WTC11 (cell line): Measurements from ENCODE around the gene ZNF879. TPM values are rescaled to one million over a fixed set of nuclear protein-coding genes. Genes with fewer than 3 reads are reported as not detected.

Source experiments
- ATAC-seq: fragments of 200-7000 bp; cut with Tn5 transposase; 2 replicates; pipeline ENCODE4 v1.10.0; 2021; ENCODE audit warnings: mild to moderate bottlenecking, moderate library complexity
- CTCF ChIA-PET: fragments of 300-600 bp; sonication (Branson Sonifier 250); formaldehyde crosslinking; loops from one replicate; lab custom pipeline; 2021; ENCODE audit warnings: antibody characterized with exemption; lab: Charles Lee
- POLR2A ChIA-PET: fragments of 350-600 bp; sonication (Branson Sonifier 250); formaldehyde crosslinking; loops from one replicate; lab custom pipeline; 2021; ENCODE audit warnings: antibody characterized with exemption; lab: Charles Lee
- DNase-seq: peaks from one replicate; pipeline ENCODE4 v3.0.0; 2021; ENCODE audit warnings: low spot score
- H3K27ac Mint-ChIP-seq: 2 replicates; pipeline ENCODE4 v1.8.0; 2021; ENCODE audit warnings: mixed read lengths
- H3K27me3 Mint-ChIP-seq: 2 replicates; pipeline ENCODE4 v1.8.0; 2021; ENCODE audit warnings: low read depth, mild to moderate bottlenecking, moderate library complexity, mixed read lengths
- H3K36me3 Mint-ChIP-seq: 2 replicates; pipeline ENCODE4 v1.8.0; 2021; ENCODE audit warnings: mixed read lengths
- H3K4me1 Mint-ChIP-seq: 2 replicates; pipeline ENCODE4 v1.8.0; 2022; ENCODE audit warnings: mixed read lengths
- H3K4me3 Mint-ChIP-seq: 2 replicates; pipeline ENCODE4 v1.8.0; 2021; ENCODE audit warnings: mild to moderate bottlenecking, moderate library complexity, mixed read lengths
- H3K9me3 Mint-ChIP-seq: 2 replicates; pipeline ENCODE4 v1.8.0; 2021; ENCODE audit warnings: mixed read lengths
- ESRRA ChIP-seq: sonication (generic); formaldehyde crosslinking; IDR thresholded peaks from 2 replicates; pipeline ENCODE4 v1.8.1; 2022; ENCODE audit warnings: mild to moderate bottlenecking, missing genetic modification reagents, borderline replicate concordance
- ETV6 ChIP-seq: sonication (generic); formaldehyde crosslinking; IDR thresholded peaks from 2 replicates; pipeline ENCODE4 v1.8.1; 2022; ENCODE audit warnings: mild to moderate bottlenecking, missing genetic modification reagents
- OVOL2 ChIP-seq: fragments of 250-450 bp; sonication (Bioruptor Pico); IDR thresholded peaks from 2 replicates; pipeline ENCODE4 v1.9.0; 2021; ENCODE audit warnings: mild to moderate bottlenecking, borderline replicate concordance
- SMAD3 ChIP-seq: sonication (generic); formaldehyde crosslinking; IDR thresholded peaks from 2 replicates; pipeline ENCODE4 v1.8.0; 2022; ENCODE audit warnings: missing genetic modification reagents, mild to moderate bottlenecking, borderline replicate concordance
- SMAD4 ChIP-seq: sonication (generic); formaldehyde crosslinking; IDR thresholded peaks from 2 replicates; pipeline ENCODE4 v1.8.0; 2022; ENCODE audit warnings: mild to moderate bottlenecking, missing genetic modification reagents
- SP1 ChIP-seq: sonication (generic); formaldehyde crosslinking; conservative IDR thresholded peaks from 2 replicates; pipeline ENCODE4 v1.8.1; 2022; ENCODE audit warnings: missing genetic modification reagents
- ZNF396 ChIP-seq: fragments of 250-450 bp; sonication (Bioruptor Pico); IDR thresholded peaks from 2 replicates; pipeline ENCODE4 v1.8.0; 2021; ENCODE audit warnings: mild to moderate bottlenecking, moderate library complexity, borderline replicate concordance
- ZNF671 ChIP-seq: fragments of 250-450 bp; sonication (Bioruptor Pico); IDR thresholded peaks from 2 replicates; pipeline ENCODE4 v1.8.0; 2021; ENCODE audit warnings: mild to moderate bottlenecking
- total RNA-seq: library from RNA; stranded (reverse); gene quantifications from 3 replicates; pipeline ENCODE4 v1.2.3, GENCODE V29; 2021
- TF ChIP-seq, protein P1 (sequence below): sonication (generic); formaldehyde crosslinking; IDR thresholded peaks from 2 replicates; pipeline ENCODE4 v1.8.0; 2022; ENCODE audit warnings: mild to moderate bottlenecking, missing genetic modification reagents
- TF ChIP-seq, protein P2 (sequence below): fragments of 250-450 bp; sonication (Bioruptor Pico); conservative IDR thresholded peaks from 2 replicates; pipeline ENCODE4 v1.9.0; 2021; ENCODE audit warnings: mild to moderate bottlenecking
- TF ChIP-seq, protein P3 (sequence below): fragments of 200-600 bp; IDR thresholded peaks from 2 replicates; pipeline ENCODE4 v1.8.0; 2022; ENCODE audit warnings: antibody characterized with exemption
- TF ChIP-seq, protein P4 (sequence below): fragments of 250-450 bp; sonication (Bioruptor Pico); IDR thresholded peaks from 2 replicates; pipeline ENCODE4 v1.9.0; 2021; ENCODE audit warnings: mild to moderate bottlenecking

The ZNF879 gene
- total RNA-seq, 1 experiment from 2014 or later: 5.2 TPM

DNA sequence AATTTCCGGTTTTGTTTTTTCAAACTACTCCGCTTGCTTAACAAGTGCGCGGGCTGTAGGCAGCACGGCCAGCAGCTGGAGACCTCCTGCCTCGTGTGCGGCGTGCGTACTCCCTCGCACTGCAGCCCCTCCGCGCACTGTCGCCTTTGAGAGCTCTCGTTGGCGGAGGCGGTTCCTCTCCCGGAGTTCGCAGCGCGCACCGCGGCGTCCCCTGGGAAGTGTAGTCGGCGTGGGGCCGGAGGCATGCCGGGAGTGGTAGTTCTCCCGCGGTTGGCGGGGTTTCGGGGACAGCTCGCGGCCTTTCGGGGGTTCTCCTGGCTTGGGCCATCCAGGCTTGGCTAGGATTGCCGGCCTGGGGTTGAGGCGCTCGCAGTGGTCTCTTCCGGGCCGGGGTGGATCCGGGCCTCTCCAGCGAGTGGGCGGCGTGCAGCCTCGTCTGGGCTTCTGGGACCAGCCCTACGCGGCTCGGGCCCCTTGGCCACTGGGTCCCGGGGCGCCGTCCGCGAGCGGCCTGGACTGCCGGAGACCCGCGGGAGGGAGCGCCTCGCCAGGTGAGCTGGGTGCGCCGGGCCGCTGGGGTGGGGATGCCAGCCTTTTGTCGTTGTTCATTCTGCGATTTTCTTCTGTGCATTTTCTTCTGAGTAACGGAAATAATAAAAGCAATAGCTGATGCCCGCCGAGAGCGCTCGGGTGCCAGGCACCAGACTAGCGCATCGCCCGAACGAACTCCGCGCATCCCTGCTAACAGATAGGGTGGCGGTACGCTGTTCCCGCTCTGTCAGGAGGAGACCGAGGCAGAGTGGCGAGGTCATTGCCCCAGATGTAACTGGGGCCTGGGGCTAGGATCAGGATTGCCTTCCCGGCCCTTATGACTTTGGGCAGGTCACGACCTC is 36.8 kb downstream of the ZNF879 start, which contains the start of gene ZNF354C (continued):
- TF ChIP-seq SMAD4 (CRISPR knock-in tag) (peak; percentile 97), SMAD3 (CRISPR knock-in tag) (peak; percentile 99), ESRRA (CRISPR knock-in tag) (peak; percentile 97)
- TF ChIP-seq, protein P1, sequence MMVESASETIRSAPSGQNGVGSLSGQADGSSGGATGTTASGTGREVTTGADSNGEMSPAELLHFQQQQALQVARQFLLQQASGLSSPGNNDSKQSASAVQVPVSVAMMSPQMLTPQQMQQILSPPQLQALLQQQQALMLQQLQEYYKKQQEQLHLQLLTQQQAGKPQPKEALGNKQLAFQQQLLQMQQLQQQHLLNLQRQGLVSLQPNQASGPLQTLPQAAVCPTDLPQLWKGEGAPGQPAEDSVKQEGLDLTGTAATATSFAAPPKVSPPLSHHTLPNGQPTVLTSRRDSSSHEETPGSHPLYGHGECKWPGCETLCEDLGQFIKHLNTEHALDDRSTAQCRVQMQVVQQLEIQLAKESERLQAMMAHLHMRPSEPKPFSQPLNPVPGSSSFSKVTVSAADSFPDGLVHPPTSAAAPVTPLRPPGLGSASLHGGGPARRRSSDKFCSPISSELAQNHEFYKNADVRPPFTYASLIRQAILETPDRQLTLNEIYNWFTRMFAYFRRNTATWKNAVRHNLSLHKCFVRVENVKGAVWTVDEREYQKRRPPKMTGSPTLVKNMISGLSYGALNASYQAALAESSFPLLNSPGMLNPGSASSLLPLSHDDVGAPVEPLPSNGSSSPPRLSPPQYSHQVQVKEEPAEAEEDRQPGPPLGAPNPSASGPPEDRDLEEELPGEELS: peak; percentile 99

DNA sequence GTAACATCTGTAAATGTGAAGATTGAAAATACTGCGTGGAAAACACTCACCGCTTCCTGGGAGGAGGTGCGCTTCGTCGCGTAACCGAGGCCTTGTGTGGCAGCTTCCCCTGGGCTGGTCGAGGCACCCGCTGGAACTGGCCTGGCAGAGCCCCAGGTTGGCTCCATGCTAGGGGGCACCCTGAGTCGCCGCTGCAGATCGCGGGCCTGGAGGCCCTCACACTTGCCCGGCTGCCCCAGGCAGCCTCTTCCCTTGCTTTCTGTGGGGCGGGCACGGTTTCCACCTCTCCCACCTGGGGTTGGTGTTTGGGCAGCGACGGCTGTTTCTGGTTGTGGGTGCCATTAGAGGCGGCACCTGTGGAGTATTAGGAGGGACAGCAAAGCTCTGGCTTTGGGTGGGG is 37.4 kb downstream of the ZNF879 start:
- Mint-ChIP-seq H3K4me3 (peak overlapping the region; percentile 82), H3K27ac (no peak overlapping the region), H3K4me1 (peaks cover 13% of the 10 kb centered on the region), H3K27me3 (peaks cover 21% of the 10 kb centered on the region), H3K36me3 (peaks cover 49% of the 10 kb centered on the region), H3K9me3 (peaks cover 37% of the 10 kb centered on the region)
- CTCF ChIA-PET: interaction anchor here (1.5 kb wide), 1 partner anchor 330 kb away, joined by 4 read pairs; the partner anchor contains the start of gene ZNF354A
- ATAC-seq (no peak), DNase-seq (no peak)
- TF ChIP-seq ZNF396 (no peak), SP1 (no peak), ZNF671 (no peak), ETV6 (no peak), OVOL2 (CRISPR knock-in tag) (no peak)
- TF ChIP-seq, protein P2, sequence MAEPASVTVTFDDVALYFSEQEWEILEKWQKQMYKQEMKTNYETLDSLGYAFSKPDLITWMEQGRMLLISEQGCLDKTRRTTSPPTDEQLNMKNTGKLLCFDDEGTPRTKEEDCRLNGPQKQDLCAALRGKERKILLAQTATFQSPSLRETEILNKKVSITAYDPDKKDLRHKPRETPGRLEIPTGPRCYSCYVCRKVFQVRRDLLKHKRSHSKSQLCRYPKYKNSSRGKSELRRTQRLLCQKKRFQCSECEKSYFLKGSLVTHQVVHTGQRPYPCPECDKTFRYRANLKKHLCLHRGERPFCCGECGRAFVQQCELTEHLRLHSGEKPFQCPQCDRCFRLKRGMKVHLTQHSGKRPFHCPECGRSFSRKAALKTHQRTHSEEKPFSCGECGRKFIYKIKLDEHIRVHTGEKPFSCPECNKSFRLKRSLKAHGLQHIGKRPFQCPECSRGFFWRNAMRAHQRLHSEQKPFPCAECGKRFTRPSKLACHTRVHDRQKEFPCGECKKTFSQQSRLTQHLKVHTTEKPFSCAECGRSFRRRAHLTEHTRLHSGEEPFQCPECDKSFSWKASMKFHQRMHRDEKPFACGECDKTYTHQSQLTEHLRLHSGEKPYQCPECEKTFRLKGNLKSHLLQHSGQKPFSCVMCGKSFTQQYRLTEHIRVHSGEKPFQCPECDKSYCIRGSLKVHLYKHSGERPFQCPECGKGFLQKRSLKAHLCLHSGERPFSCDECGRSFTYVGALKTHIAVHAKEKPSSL (CRISPR knock-in tag): no peak
- TF ChIP-seq, protein P3, sequence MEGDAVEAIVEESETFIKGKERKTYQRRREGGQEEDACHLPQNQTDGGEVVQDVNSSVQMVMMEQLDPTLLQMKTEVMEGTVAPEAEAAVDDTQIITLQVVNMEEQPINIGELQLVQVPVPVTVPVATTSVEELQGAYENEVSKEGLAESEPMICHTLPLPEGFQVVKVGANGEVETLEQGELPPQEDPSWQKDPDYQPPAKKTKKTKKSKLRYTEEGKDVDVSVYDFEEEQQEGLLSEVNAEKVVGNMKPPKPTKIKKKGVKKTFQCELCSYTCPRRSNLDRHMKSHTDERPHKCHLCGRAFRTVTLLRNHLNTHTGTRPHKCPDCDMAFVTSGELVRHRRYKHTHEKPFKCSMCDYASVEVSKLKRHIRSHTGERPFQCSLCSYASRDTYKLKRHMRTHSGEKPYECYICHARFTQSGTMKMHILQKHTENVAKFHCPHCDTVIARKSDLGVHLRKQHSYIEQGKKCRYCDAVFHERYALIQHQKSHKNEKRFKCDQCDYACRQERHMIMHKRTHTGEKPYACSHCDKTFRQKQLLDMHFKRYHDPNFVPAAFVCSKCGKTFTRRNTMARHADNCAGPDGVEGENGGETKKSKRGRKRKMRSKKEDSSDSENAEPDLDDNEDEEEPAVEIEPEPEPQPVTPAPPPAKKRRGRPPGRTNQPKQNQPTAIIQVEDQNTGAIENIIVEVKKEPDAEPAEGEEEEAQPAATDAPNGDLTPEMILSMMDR: no peak
- TF ChIP-seq, protein P4, sequence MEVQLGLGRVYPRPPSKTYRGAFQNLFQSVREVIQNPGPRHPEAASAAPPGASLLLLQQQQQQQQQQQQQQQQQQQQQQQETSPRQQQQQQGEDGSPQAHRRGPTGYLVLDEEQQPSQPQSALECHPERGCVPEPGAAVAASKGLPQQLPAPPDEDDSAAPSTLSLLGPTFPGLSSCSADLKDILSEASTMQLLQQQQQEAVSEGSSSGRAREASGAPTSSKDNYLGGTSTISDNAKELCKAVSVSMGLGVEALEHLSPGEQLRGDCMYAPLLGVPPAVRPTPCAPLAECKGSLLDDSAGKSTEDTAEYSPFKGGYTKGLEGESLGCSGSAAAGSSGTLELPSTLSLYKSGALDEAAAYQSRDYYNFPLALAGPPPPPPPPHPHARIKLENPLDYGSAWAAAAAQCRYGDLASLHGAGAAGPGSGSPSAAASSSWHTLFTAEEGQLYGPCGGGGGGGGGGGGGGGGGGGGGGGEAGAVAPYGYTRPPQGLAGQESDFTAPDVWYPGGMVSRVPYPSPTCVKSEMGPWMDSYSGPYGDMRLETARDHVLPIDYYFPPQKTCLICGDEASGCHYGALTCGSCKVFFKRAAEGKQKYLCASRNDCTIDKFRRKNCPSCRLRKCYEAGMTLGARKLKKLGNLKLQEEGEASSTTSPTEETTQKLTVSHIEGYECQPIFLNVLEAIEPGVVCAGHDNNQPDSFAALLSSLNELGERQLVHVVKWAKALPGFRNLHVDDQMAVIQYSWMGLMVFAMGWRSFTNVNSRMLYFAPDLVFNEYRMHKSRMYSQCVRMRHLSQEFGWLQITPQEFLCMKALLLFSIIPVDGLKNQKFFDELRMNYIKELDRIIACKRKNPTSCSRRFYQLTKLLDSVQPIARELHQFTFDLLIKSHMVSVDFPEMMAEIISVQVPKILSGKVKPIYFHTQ (CRISPR knock-in tag): no peak
- TF ChIP-seq, protein P1: no peak
- POLR2A ChIA-PET: interaction anchor here (1.3 kb wide), 1 partner anchor 108 kb away, joined by 3 read pairs; no protein-coding TSS in a partner anchor
